OCI-LY7 (cell line): ENCODE data around the gene METTL8.

Source experiments
- EZH2phosphoT487 ChIP-seq: fragments of 200-600 bp; sonication (generic); IDR thresholded peaks from 2 replicates; pipeline ENCODE4 v1.6.1; 2018; ENCODE audit warnings: low read depth, borderline replicate concordance, mild to moderate bottlenecking, mixed run types, antibody characterized with exemption, low read length, moderate library complexity, mixed read lengths
- TF ChIP-seq, protein P1 (sequence below): fragments of 200-600 bp; sonication (generic); conservative IDR thresholded peaks from 2 replicates; pipeline ENCODE4 v1.5.1; 2014; ENCODE audit warnings: mild to moderate bottlenecking, antibody characterized with exemption, low read length, moderate library complexity, mixed read lengths

DNA sequence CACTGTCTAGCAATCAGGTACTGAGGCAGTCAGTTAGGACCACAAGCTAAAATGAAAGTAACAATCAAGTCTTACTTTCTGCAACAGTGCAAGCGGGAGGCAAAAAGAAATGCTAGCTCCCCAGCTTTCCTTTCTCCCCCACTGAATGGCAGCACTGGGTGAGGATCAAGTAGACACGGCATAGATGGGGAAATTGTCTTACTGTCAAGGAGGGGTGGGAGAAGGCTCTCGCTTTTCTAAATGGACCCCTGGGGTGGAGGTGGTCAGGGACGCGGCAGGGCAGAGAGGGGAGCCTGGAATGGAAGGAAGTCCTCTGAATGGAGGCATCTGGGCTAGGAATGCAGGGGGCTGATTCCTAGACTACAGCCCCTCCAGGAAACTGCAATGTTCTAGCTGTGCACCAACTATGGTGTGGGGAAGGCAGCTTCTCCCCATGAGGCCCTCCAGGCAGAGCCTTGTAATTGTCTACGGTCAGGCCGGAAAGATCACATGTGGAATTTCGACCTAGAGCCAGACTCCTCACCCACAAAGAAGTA, 24.3 kb downstream of the METTL8 start:
- TF ChIP-seq, protein P1, sequence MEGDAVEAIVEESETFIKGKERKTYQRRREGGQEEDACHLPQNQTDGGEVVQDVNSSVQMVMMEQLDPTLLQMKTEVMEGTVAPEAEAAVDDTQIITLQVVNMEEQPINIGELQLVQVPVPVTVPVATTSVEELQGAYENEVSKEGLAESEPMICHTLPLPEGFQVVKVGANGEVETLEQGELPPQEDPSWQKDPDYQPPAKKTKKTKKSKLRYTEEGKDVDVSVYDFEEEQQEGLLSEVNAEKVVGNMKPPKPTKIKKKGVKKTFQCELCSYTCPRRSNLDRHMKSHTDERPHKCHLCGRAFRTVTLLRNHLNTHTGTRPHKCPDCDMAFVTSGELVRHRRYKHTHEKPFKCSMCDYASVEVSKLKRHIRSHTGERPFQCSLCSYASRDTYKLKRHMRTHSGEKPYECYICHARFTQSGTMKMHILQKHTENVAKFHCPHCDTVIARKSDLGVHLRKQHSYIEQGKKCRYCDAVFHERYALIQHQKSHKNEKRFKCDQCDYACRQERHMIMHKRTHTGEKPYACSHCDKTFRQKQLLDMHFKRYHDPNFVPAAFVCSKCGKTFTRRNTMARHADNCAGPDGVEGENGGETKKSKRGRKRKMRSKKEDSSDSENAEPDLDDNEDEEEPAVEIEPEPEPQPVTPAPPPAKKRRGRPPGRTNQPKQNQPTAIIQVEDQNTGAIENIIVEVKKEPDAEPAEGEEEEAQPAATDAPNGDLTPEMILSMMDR: no peak
- TF ChIP-seq EZH2phosphoT487: no peak
